Uterus (tissue), 2 donors: ENCODE data around the gene KRTAP13-2.

Experiments
- POLR2A ChIP-seq, 2 donors: fragments of 450-650 bp; IDR thresholded peaks; one replicate each; pipeline ENCODE4 v1.6.1; 2016; ENCODE audit warnings: antibody characterized with exemption in 2 of 2, mild to moderate bottlenecking in 1 of 2, moderate library complexity in 1 of 2
- TF ChIP-seq, protein P1 (sequence below), 4 experiments: fragments of 200-600 bp in 2 of 4; fragments of 450-650 bp in 2 of 4; sonication (generic) in 2 of 4; IDR thresholded peaks; one replicate each; pipeline ENCODE4 v1.5.1; 2016 to 2019; ENCODE audit warnings: antibody characterized with exemption in 4 of 4, mild to moderate bottlenecking in 2 of 4, moderate library complexity in 1 of 4

DNA sequence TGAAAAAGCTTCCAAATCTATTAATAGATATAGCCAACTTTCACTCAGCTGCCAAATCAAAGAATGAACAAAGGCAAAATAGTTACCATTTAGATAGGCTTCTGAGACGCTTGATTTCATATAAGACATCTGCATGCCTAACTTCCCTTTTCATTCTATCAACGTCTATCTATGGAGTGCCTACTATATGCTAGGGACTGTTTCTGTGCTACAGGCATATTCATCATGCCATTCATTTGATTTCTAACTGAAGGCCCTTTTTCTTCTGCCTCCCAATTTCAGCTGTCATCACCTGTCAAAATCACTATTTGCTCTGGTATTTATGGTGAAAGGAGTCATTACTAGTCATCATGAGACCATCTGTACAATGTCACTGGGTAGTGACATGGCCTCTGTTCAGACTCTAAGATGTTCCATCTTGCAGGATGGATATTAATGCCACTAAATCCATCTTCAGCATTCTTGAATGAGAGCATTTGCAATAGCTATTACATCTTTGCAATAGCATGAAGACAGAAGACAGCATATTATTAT, 19.5 kb upstream of the KRTAP13-2 start:
- no peak for TF ChIP-seq POLR2A (IDR thresholded peaks at IDR 0.05)
- TF ChIP-seq, protein P1, sequence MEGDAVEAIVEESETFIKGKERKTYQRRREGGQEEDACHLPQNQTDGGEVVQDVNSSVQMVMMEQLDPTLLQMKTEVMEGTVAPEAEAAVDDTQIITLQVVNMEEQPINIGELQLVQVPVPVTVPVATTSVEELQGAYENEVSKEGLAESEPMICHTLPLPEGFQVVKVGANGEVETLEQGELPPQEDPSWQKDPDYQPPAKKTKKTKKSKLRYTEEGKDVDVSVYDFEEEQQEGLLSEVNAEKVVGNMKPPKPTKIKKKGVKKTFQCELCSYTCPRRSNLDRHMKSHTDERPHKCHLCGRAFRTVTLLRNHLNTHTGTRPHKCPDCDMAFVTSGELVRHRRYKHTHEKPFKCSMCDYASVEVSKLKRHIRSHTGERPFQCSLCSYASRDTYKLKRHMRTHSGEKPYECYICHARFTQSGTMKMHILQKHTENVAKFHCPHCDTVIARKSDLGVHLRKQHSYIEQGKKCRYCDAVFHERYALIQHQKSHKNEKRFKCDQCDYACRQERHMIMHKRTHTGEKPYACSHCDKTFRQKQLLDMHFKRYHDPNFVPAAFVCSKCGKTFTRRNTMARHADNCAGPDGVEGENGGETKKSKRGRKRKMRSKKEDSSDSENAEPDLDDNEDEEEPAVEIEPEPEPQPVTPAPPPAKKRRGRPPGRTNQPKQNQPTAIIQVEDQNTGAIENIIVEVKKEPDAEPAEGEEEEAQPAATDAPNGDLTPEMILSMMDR (IDR thresholded peaks at IDR 0.05), result no peak
